ENCODE measurements around the gene PTPRK. TPM values are rescaled to one million over a fixed set of nuclear protein-coding genes. Genes with fewer than 3 reads are reported as not detected.

The PTPRK gene
- total RNA-seq, 1 donor from 2014 or later: 46.3 TPM

DNA sequence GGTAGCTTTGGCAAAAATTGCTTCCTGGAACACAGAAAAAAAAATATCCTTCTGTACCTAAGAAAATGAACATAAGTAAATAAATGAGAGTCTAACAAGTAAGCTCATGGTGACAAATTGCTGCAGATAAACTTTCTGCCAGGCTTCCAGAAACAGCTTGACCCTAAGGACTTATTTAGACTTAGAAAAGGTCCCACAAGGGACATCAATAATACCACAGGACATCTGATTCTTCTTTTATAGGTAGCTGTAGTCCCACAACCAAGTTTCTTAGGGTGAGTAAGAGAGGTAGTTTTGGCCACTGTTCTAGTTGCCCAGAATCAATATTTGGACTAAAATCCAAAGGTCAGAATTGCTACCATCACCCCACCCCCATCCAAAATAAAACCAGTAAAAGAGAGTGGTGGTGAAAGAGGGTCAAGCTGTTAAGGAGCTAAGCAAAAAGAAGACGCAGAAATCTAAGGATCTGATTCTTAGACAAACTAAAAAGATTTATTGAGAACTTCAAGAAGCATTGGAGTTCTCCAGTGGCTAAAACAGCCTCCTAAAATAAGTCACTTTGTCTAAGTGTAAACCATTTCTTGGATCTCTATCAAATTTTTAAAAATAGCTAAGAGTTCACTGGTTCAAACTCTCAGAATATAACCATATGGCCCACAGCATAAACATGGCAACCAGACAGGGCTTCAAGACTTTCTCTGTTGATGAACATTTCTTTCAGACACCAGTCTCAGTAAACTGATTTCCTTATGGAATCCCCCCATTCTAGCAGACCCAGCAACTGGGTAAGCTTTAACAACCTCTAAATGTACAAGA, 180.6 kb downstream of the PTPRK start:
- peak; percentile 61 for DNase-seq

DNA sequence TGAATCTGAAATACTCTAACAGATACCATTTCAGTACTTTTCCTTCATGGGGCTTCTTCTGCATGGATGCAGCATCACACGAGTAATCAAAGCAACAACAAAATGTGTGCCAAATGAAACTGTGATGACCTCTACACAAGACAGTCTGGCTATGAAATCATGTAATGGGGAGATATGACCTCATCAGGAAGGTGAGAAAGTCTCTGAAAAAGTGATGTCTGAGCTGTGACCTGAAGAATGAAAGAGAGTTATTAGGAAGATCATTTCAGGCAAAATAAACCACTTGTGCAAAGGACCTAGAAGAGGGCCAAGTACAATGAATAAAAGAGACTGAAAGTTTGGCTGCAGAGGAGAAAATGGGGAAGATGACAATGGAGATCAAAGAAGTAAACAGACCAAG, 182.8 kb downstream of the PTPRK start:
- DNase-seq: no peak

DNA sequence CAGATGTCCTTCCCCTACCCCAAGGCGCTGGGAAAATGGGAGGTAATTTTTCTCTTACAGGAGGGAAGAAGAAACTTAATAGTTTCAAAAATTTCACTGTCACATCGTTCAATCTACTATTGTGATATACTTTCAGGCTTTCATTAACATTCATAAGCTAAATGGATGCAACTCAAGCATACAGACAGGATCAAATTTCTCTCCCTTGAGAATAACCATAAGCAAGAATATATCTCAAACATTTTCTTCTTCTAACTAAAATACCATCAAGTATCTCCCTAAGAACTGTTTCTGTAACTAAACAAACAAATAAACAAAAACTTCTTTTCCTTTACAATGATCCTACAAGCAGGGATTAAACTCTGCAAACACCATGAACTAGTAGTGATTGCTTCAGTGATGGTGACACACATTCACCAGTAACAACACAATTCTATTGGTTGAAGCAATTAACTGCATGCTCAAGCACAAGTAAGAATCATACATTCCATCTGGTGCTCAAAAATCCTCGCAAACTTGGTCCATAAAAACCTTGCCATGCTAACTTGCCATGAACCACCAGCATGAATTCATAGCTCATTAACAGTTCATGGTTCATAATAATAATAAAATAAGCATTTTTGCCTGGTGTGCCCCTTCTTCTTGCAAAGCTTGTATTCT, 183.8 kb downstream of the PTPRK start:
- no peak for DNase-seq

DNA sequence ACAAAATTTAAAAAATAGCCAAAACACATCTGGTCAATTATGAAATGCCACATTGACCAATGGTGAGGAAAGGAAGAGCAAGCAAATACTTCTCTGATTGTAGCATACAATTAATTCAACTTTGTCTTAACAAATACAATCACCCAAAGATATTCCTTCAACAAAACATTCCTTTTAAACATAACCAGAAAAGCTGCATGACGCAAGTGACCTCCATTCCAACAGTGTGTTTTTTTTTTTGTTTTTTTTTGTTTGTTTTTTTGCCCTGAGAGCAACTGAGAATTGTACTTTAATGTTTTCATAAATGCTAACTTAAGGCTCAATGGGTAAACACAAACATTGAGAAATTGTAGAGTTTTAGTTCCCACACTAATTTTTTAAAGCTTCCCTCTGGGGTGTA, 184.4 kb downstream of the PTPRK start:
- no peak for DNase-seq

DNA sequence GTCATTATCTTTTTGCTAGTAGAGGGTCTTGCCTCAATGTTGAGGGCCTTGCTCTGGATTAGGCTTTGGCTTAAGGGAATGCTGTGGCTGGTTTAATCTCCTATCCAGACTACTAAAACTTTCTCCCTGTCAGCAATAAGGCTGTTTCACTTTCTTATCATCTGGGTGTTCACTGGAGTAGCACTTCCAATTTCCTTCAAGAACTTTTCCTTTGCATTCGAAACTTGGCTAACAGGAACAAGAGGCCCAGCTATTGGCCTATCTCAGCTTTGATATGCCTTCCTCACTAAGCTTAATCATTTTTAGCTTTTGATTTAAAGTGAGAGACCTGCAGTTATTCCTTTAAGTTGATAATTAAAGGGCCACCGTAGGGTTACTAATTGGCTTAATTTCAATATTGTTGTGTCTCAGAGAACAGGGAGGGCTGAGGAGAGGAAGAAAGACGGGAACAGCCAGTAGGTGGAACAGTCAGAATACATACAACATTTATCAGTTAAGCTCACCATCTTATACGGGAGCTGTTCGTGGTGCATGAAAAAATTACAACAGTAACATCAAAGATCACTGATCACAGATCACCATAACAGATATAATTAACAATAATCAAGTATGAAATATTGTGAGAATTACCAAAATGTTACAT, 186.7 kb downstream of the PTPRK start:
- DNase-seq: no peak

DNA sequence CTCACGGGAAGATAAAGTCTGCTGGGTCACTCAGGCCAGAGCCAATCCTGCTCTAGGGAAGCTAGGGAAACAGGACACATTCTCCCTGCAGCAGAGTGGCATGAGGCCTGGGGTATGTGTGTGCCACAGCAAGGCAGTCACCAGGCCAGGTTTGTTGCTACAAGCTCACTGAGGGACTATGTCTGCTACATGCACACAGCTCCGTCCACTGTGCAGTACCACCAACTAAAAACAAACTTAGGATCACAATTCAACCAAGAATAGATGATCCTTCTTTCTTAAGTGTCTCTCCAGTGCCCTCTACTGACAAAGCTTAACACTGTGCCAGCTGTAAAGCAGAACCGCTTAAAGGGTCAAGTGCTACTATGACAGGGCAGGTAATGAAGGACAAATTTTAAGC, 192.5 kb downstream of the PTPRK start:
- DNase-seq: no peak

DNA sequence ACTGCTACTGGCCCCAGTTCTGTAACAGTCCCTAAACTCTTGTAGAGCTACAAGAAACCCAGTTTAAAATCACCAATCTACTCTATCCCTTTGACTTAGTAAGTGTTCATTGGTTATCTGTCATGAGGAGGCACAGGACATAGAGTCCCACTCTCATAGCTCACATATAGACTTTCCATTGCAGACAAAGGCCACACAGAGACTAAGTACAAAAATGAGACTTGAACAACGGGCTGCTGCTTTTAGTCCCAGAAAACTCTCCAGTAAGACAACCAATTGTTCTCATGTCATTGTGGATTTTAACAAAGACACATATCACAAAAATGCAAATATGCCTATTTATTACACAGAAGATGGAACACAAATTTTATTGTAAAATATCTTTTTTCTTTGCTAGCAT, 197.4 kb downstream of the PTPRK start:
- no peak for DNase-seq

DNA sequence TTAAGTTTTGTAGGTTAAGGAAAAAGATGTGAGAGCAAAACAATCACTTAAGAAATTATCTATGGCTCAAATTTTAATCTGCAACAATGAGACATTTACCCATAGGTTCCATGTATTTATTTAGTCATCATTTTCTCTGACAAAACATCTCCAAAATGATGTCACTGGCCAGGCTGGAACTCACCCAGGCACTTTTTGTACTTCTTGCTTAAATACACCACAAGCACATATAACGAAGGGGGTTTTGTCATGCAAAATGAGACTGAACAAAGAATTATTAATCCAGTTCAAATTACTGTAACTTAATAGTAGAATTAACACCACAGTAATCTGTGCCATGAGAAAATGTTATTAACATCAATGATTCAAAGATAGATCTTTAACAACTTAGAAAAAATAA, 200.5 kb downstream of the PTPRK start:
- no peak for DNase-seq

DNA sequence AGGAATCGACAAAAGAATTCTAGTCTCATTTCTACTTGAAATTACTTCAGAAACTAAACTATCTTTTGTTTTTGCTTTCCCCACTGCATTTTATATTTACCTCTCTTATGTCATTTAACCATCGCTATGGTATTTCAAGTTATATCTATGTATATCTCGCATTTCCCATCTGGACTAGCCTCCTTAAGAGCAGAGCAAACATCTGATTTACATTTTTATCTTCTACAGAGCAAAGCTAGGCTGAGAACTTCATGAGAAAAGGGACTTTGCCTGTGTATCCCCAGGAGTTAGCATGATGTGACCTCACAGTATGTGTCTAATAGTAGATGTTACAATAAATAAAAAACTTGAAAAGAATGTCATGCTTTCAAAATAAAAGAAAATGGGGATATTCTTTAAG, 201.2 kb downstream of the PTPRK start:
- DNase-seq: no peak

DNA sequence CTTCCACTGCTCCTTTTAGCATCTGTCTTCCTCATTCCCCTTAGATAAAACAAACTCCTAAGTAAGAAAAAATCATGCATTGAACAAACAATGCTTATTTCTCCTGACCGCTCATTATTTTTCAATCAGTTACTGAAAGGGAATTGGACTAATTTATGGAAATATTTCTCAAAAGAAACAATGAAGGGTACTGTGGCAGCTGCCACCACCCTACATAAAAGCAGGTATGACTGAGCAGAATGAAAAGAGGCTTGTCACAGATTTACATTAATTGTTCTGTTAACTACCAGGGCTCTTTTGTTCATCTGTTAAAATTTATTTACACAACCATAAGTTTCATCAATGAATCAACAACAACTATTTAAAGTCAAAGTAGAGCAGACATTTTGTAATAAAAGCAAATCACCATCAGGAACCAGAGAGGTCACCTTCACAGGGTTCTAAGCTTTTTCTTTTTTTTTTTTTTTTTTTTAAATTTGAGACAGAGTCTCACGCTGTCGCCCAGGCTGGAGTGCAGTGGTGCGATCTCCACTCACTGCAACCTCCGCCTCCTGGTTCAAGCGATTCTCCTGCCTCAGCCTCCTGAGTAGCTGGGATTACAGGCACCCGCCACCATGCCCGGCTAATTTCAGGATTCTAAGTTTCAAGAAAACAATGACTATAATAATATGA, 204.0 kb downstream of the PTPRK start:
- DNase-seq: no peak

DNA sequence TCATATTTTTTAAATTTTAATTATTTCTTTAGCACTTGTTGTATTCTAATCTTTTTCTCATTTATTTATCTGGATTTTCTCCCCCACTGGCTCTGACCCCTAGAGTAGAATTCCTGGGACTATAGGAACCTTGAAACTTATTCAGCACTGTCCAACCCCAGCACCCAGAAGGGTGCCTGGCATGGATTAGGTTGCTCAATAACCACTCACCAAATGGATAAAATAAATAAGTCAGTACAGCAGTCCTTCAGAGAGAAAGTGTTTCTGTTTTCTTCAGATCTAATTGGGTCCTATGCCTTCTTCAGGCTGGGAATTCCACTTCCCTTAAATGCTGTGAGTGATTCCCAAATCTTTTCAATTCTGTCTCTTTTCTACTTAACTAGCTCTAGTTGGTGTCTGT, 206.2 kb downstream of the PTPRK start:
- no peak for DNase-seq

DNA sequence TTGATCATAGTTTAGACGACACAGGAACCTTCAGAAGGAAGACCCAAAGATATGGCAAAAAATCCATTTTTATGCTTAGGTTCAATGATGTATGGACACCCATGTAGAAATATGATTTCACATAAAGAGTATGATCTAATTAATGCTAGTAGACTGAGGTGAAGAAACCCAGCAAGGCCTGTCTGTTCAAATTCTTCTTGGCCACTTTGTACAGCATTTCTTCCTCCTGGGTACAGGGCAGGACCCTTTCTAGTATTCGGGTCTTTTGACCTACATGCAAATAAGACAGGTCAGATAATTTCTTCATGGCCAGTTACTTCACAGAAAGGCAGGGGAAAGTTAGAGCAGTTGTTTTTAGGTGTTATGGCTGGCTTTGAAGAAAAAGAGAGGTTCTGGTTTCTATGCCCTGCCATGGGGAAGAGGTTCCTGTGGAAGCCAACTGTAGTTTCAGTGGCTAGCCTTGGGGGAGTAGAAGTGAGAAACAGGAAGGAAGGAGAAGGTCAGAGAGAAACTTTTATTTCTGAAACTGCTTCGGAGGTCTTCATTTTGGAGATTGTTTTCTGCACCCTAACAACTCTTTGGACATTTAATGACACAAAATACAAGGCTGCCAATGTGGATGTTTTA, 208.3 kb downstream of the PTPRK start:
- DNase-seq: no peak

DNA sequence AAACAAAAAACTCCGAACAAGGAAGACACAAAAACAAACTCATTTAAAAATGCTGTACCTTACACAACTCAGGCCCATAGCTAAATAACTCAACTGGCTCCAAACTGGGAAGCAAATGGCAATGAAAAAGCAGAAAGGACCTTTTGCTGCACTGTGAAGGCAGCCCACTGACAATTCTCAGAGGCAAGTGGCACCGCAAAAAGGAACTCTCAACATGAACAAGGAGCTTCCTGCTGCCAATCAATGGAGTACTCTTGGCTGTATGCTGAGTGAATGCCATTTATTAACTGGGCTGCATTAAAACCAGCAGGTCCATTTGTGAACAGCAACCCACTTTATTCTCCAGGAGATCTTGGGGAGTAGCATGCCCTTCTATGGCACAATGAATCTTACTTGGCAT, 209.9 kb downstream of the PTPRK start:
- DNase-seq: no peak

DNA sequence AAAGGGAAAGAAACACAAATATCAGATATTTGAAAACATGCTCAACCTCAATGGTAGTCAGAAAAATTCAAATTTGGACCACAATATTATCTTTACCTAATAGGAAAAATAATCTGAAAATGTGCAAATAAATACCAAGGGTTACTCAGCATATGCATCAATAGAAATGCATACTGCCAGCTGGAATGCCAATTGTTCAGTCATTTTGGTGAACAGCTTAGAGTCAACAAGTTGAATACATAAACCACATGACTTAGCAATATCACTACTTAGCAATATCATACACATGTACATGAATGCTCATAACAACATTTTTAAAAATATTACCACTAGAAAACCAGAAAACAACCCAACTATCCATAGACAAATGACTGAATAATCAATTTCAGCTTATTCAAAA, 212.7 kb downstream of the PTPRK start:
- no peak for DNase-seq

DNA sequence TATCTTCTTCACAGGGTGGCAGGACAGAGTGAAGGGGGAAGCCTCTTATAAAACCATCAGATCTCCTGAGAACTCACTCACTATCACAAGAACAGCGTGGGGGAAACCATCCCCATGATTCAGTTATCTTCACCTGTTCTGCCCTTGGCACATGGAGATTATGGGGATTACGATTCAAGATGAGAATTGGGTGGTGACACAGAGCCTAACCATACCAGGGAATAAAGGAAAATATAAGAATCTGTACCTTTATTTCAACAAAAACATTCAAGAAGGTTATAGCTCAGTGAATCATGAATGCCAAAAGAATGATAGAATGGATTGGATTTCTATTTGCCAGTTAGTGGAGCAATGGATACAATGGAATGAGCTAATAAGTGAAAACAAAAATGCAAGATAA, 214.4 kb downstream of the PTPRK start:
- DNase-seq: no peak

DNA sequence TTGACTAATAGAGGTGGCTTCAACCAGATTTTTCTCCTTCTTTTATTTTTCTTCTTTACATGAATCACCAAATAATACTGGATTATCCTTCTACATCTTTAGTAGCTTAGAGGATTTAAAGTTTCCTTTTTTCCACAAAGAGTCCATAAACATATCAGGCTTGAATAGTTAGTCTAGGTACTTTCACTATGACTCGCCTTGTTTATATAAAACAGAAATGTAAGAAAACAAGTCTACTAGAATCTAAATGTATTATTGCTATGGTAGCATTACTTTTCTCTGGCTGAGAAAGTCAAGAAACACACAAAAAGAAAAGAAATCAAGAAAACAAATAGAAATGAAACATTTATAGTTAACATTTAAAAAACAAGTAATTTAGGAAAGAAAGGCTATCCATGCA, 215.2 kb downstream of the PTPRK start:
- no peak for DNase-seq

DNA sequence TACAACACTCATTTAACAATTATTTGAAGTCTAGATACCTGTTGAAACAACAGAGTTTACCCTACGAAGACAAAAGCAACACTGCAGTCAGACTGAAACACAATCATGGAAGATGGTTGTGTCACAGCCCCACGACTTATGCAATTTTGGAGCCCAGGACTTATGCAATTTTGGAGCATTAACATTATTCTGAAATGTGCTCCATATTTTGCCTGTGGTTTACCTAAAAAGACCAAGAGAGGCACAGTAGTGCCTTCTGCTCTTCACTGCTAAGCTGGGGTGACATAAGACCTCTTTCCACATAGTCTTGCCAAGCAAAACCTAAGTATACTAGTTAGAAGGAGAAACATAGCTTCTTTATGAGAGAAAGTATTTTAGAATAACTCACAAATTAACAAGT, 216.5 kb downstream of the PTPRK start:
- no peak for DNase-seq

DNA sequence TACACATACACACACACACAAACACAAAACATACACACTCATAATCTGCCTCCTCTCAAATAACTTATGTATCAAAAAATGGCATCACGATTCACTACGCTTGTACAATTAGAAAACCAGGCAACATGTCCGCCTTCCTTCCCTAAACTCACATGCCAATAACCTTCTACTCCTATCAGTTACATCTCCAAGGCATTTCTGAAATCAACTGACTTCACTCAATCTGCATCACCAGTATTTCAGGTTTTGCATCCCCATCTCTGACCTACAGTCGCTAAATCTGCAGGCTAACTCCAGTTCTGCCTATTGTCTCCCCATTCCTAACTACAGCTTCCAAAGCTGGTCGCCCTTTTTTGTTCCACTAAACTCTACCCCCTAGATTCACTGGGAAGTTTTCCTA, 217.5 kb downstream of the PTPRK start:
- DNase-seq: no peak

DNA sequence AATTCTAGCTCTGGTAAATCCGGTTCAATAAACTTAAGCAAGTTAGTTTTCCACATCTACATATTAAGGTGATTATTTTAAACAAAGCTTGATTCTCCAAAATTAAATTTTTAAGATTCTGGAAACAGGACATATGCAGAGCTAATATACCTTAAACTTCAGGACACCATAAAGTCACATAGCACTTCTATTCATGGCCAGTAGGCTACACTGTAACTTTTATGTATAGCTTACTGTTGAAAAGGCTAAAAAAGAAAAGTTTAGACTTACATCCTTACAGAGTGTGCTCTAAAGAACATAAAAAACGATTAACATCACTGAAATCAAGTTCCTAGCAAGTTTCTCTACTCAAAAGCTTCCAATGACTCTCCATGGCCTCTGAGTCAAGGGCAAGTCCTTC, 224.7 kb downstream of the PTPRK start:
- no peak for DNase-seq

DNA sequence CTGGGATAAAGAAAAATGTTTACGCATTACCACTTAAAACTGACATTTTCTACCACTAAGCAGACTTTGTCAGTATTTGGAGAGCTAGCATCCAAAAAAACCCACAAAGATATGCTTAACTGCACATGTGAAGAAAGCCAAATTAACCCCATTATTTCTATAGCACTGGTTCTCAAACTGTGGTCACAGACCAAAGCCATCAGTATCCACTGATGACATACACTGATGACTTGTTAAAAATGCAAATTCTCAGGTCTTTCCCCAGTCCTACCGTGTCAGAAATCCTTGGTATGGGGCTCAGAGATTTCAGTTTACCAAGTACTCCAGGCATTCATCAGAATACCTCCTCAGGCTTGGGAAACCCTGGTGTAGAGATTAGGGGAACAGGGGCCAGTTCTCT, 230.2 kb downstream of the PTPRK start:
- DNase-seq: no peak

DNA sequence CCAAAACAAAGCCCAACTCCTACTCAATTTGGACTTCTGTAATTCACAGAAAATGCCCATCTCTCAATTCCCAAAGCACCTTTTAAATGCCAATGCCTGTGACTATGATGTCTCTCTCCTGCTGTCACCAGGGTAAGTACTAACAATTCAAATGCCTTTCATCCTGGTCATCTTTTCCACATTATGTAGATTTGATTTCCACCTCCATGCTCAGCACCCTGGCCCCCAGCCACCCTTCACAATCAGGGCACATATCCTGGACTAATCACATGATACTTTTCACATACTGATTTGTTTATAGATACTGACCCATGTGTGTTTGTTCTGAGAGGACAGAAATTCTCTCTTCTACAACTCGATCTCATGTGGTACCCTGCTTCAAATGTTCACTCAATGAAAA, 236.3 kb downstream of the PTPRK start:
- no peak for DNase-seq

DNA sequence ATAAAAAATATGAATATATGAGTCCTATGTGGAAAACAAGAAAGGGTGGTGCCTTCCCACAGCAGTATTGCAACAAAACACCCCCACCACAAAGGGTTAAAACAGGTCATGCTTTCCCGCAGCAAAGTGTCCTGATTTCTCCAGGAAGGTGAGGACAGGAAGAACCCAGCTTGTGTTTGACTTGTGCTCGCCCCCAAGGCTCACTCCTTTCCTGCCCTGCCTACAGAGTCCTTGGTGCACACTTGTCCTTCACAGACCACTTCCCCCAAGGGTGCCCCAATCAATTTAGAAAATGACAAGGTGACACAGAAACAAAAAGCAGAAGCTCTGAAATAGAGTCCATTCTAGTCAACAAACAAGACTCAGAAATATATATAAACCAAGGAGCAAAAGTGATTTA, 237.4 kb downstream of the PTPRK start:
- DNase-seq: no peak

DNA sequence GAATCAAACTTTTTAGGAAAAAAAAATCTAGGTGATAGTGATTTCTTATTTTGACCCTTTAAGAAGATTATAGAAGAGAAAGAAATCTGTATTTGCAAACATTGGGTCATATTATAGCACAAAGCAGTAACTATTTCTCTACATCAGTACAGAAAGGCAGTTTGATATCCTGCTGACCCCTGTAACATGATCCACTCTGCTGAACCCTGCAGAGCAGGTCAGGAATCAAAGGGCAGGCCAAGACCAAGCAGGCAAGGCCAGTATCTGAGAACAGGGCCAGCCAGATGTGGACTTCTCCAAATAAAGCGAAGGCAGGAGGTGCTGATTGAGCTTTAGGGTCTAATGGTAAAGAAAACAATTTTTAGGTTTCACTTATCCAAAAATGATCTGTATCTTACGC, 239.4 kb downstream of the PTPRK start:
- no peak for DNase-seq
